ENCODE data around the gene CYP26B1.

The CYP26B1 gene

DNA sequence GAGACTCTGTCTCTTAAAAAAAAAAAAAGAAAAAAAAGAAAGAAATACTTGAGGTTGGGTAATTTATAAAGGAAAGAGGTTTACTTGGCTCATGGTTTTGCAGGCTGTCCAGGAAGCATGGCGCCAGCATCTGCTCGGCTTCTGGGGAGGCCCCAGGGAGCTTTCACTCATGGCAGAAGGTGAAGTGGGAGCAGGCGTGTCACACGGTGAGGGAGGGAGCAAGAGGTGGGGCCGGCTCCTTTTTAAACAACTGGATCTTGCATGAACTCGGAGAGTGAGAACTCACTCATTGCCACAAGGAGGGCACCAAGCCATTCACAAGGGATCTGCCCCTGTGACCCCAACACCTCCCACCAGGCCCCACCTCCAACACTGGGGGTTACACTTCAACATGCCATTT, 30.6 kb downstream of the CYP26B1 start:
- TF ChIP-seq, protein P1, sequence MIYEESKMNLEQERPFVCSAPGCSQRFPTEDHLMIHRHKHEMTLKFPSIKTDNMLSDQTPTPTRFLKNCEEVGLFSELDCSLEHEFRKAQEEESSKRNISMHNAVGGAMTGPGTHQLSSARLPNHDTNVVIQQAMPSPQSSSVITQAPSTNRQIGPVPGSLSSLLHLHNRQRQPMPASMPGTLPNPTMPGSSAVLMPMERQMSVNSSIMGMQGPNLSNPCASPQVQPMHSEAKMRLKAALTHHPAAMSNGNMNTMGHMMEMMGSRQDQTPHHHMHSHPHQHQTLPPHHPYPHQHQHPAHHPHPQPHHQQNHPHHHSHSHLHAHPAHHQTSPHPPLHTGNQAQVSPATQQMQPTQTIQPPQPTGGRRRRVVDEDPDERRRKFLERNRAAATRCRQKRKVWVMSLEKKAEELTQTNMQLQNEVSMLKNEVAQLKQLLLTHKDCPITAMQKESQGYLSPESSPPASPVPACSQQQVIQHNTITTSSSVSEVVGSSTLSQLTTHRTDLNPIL (CRISPR knock-in tag; IDR thresholded peaks at IDR 0.05; ENCODE audit: low read depth), result no peak
- TF ChIP-seq, protein P2, sequence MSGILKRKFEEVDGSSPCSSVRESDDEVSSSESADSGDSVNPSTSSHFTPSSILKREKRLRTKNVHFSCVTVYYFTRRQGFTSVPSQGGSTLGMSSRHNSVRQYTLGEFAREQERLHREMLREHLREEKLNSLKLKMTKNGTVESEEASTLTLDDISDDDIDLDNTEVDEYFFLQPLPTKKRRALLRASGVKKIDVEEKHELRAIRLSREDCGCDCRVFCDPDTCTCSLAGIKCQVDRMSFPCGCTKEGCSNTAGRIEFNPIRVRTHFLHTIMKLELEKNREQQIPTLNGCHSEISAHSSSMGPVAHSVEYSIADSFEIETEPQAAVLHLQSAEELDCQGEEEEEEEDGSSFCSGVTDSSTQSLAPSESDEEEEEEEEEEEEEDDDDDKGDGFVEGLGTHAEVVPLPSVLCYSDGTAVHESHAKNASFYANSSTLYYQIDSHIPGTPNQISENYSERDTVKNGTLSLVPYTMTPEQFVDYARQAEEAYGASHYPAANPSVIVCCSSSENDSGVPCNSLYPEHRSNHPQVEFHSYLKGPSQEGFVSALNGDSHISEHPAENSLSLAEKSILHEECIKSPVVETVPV (CRISPR knock-in tag; IDR thresholded peaks at IDR 0.05), result no peak
- TF ChIP-seq, protein P3, sequence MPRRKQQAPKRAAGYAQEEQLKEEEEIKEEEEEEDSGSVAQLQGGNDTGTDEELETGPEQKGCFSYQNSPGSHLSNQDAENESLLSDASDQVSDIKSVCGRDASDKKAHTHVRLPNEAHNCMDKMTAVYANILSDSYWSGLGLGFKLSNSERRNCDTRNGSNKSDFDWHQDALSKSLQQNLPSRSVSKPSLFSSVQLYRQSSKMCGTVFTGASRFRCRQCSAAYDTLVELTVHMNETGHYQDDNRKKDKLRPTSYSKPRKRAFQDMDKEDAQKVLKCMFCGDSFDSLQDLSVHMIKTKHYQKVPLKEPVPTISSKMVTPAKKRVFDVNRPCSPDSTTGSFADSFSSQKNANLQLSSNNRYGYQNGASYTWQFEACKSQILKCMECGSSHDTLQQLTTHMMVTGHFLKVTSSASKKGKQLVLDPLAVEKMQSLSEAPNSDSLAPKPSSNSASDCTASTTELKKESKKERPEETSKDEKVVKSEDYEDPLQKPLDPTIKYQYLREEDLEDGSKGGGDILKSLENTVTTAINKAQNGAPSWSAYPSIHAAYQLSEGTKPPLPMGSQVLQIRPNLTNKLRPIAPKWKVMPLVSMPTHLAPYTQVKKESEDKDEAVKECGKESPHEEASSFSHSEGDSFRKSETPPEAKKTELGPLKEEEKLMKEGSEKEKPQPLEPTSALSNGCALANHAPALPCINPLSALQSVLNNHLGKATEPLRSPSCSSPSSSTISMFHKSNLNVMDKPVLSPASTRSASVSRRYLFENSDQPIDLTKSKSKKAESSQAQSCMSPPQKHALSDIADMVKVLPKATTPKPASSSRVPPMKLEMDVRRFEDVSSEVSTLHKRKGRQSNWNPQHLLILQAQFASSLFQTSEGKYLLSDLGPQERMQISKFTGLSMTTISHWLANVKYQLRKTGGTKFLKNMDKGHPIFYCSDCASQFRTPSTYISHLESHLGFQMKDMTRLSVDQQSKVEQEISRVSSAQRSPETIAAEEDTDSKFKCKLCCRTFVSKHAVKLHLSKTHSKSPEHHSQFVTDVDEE (CRISPR knock-in tag; IDR thresholded peaks at IDR 0.05), result no peak
- TF ChIP-seq ZC3H10 (CRISPR knock-in tag; IDR thresholded peaks at IDR 0.05), result no peak
- TF ChIP-seq ZFP3 (CRISPR knock-in tag; IDR thresholded peaks at IDR 0.05), result no peak
- no peak for TF ChIP-seq ZFP30 (CRISPR knock-in tag; IDR thresholded peaks at IDR 0.05)
- no peak for TF ChIP-seq ZNF565 (CRISPR knock-in tag; conservative IDR thresholded peaks at IDR 0.05; ENCODE audit: low read depth)
- no peak for TF ChIP-seq CSDC2 (CRISPR knock-in tag; IDR thresholded peaks at IDR 0.05)
- TF ChIP-seq ISL1 (CRISPR knock-in tag; IDR thresholded peaks at IDR 0.05), result no peak
- no peak for TF ChIP-seq PPARA (CRISPR knock-in tag; IDR thresholded peaks at IDR 0.05; ENCODE audit: borderline replicate concordance)
- TF ChIP-seq, protein P4, sequence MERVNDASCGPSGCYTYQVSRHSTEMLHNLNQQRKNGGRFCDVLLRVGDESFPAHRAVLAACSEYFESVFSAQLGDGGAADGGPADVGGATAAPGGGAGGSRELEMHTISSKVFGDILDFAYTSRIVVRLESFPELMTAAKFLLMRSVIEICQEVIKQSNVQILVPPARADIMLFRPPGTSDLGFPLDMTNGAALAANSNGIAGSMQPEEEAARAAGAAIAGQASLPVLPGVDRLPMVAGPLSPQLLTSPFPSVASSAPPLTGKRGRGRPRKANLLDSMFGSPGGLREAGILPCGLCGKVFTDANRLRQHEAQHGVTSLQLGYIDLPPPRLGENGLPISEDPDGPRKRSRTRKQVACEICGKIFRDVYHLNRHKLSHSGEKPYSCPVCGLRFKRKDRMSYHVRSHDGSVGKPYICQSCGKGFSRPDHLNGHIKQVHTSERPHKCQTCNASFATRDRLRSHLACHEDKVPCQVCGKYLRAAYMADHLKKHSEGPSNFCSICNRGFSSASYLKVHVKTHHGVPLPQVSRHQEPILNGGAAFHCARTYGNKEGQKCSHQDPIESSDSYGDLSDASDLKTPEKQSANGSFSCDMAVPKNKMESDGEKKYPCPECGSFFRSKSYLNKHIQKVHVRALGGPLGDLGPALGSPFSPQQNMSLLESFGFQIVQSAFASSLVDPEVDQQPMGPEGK (CRISPR knock-in tag; IDR thresholded peaks at IDR 0.05; ENCODE audit: borderline replicate concordance), result no peak
- TF ChIP-seq ESRRG (CRISPR knock-in tag; IDR thresholded peaks at IDR 0.05), result no peak
- TF ChIP-seq BACH2 (CRISPR knock-in tag; IDR thresholded peaks at IDR 0.05; ENCODE audit: borderline replicate concordance), result no peak
- no peak for TF ChIP-seq ARNTL (CRISPR knock-in tag; IDR thresholded peaks at IDR 0.05; ENCODE audit: borderline replicate concordance, low read depth)
- TF ChIP-seq GLIS3 (CRISPR knock-in tag; IDR thresholded peaks at IDR 0.05), result no peak
- TF ChIP-seq SNAI2 (CRISPR knock-in tag; IDR thresholded peaks at IDR 0.05), result no peak
- TF ChIP-seq, protein P5, sequence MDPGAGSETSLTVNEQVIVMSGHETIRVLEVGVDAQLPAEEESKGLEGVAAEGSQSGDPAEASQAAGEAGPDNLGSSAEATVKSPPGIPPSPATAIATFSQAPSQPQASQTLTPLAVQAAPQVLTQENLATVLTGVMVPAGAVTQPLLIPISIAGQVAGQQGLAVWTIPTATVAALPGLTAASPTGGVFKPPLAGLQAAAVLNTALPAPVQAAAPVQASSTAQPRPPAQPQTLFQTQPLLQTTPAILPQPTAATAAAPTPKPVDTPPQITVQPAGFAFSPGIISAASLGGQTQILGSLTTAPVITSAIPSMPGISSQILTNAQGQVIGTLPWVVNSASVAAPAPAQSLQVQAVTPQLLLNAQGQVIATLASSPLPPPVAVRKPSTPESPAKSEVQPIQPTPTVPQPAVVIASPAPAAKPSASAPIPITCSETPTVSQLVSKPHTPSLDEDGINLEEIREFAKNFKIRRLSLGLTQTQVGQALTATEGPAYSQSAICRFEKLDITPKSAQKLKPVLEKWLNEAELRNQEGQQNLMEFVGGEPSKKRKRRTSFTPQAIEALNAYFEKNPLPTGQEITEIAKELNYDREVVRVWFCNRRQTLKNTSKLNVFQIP (CRISPR knock-in tag; IDR thresholded peaks at IDR 0.05; ENCODE audit: borderline replicate concordance, low read depth), result no peak
- TF ChIP-seq OSR1 (CRISPR knock-in tag; IDR thresholded peaks at IDR 0.05), result no peak
- ATAC-seq, result no peak

DNA sequence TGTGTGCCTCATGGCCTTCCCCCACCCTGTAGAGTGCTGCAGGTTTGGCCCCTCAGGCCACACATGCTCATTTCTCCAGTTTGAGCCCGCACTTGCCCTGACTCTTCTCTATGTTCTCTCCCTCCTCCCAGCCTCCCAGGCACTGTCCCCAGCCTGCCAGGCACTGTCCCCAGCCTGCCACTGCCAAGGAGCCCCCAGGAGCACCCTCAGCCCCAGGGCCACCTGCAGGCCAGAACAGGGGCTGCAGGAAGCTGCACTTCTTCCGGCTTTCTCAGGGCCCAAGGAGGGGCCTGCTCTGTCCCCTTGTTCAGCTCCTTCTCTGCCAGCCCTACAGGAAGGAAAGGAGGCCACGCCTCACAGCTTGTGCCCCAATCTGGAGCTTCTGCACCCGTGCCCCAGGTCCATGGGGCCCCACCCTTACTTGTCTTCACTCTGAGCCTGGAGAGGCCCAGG, 31.6 kb downstream of the CYP26B1 start:
- peak; percentile 69 for ATAC-seq

More for the DNA sequence above, 31.6 kb downstream of the CYP26B1 start:
- TF ChIP-seq OSR1 (CRISPR knock-in tag; IDR thresholded peaks at IDR 0.05), result no peak
- no peak for TF ChIP-seq ZFP30 (CRISPR knock-in tag; IDR thresholded peaks at IDR 0.05)
- TF ChIP-seq, protein P3 (CRISPR knock-in tag; IDR thresholded peaks at IDR 0.05), result no peak
- no peak for TF ChIP-seq PPARA (CRISPR knock-in tag; IDR thresholded peaks at IDR 0.05; ENCODE audit: borderline replicate concordance)
- no peak for TF ChIP-seq ESRRG (CRISPR knock-in tag; IDR thresholded peaks at IDR 0.05)
- TF ChIP-seq, protein P5 (CRISPR knock-in tag; IDR thresholded peaks at IDR 0.05; ENCODE audit: borderline replicate concordance, low read depth), result no peak
- no peak for TF ChIP-seq BACH2 (CRISPR knock-in tag; IDR thresholded peaks at IDR 0.05; ENCODE audit: borderline replicate concordance)
- TF ChIP-seq, protein P4 (CRISPR knock-in tag; IDR thresholded peaks at IDR 0.05; ENCODE audit: borderline replicate concordance), result no peak
- TF ChIP-seq, protein P1 (CRISPR knock-in tag; IDR thresholded peaks at IDR 0.05; ENCODE audit: low read depth), result no peak
- no peak for TF ChIP-seq SNAI2 (CRISPR knock-in tag; IDR thresholded peaks at IDR 0.05)
- no peak for TF ChIP-seq CSDC2 (CRISPR knock-in tag; IDR thresholded peaks at IDR 0.05)
